HepG2 (cell line): ENCODE data around the gene CTSZ. TPM values are rescaled to one million over a fixed set of nuclear protein-coding genes. Genes with fewer than 3 reads are reported as not detected.

Experiments used
- ARID2 ChIP-seq: sonication (generic); formaldehyde crosslinking; IDR thresholded peaks from 2 replicates; pipeline ENCODE4 v1.8.1; 2022; ENCODE audit warnings: mild to moderate bottlenecking, missing genetic modification reagents, borderline replicate concordance
- CENPT ChIP-seq: sonication (generic); formaldehyde crosslinking; IDR thresholded peaks from 2 replicates; pipeline ENCODE4 v1.8.0; 2022; ENCODE audit warnings: low read depth, mild to moderate bottlenecking, moderate library complexity, missing genetic modification reagents
- DMAP1 ChIP-seq: IDR thresholded peaks from 2 replicates; pipeline ENCODE4 v1.6.1; 2016
- E2F1 ChIP-seq: sonication (generic); formaldehyde crosslinking; IDR thresholded peaks from 2 replicates; pipeline ENCODE4 v1.5.0; 2020; ENCODE audit warnings: missing genetic modification reagents
- ERF ChIP-seq: IDR thresholded peaks from 2 replicates; pipeline ENCODE4 v1.6.1; 2018; ENCODE audit warnings: missing biosample characterization, missing genetic modification reagents
- GZF1 ChIP-seq: sonication (generic); formaldehyde crosslinking; IDR thresholded peaks from 2 replicates; pipeline ENCODE4 v1.5.1; 2020; ENCODE audit warnings: mild to moderate bottlenecking, missing genetic modification reagents
- HOXD1 ChIP-seq: sonication (generic); formaldehyde crosslinking; IDR thresholded peaks from 2 replicates; pipeline ENCODE4 v1.5.0; 2020; ENCODE audit warnings: missing genetic modification reagents
- MAFF ChIP-seq: IDR thresholded peaks from 2 replicates; pipeline ENCODE4 v1.6.1; 2011; ENCODE audit warnings: low read depth, low read length, improper control_type of control experiment
- MIXL1 ChIP-seq: IDR thresholded peaks from 2 replicates; pipeline ENCODE4 v1.6.1; 2016
- NFE2L1 ChIP-seq: sonication (generic); formaldehyde crosslinking; IDR thresholded peaks from 2 replicates; pipeline ENCODE4 v1.4.0; 2020; ENCODE audit warnings: missing genetic modification reagents, mild to moderate bottlenecking, borderline replicate concordance
- PRPF4 ChIP-seq: fragments of 200-400 bp; formaldehyde crosslinking; IDR thresholded peaks from 2 replicates; pipeline ENCODE4 v1.6.1; 2016; ENCODE audit warnings: low read length, low read depth; ENCODE audit not compliant: poor library complexity, severe bottlenecking
- ZBTB39 ChIP-seq: sonication (generic); formaldehyde crosslinking; IDR thresholded peaks from 2 replicates; pipeline ENCODE4 v1.5.0; 2020; ENCODE audit warnings: missing genetic modification reagents
- ZNF382 ChIP-seq: sonication (generic); formaldehyde crosslinking; IDR thresholded peaks from 2 replicates; pipeline ENCODE4 v1.5.0; 2020; ENCODE audit warnings: missing genetic modification reagents, mild to moderate bottlenecking, borderline replicate concordance
- ZNF468 ChIP-seq: sonication (generic); formaldehyde crosslinking; IDR thresholded peaks from 2 replicates; pipeline ENCODE4 v1.8.0; 2022; ENCODE audit warnings: mild to moderate bottlenecking, moderate library complexity, missing genetic modification reagents
- ZNF569 ChIP-seq: sonication (generic); formaldehyde crosslinking; IDR thresholded peaks from 2 replicates; pipeline ENCODE4 v1.5.0; 2020; ENCODE audit warnings: mild to moderate bottlenecking, missing genetic modification reagents, moderate library complexity, borderline replicate concordance
- ZNF572 ChIP-seq: sonication (generic); formaldehyde crosslinking; IDR thresholded peaks from 2 replicates; pipeline ENCODE4 v1.5.1; 2020; ENCODE audit warnings: mild to moderate bottlenecking, missing genetic modification reagents
- ZNF609 ChIP-seq: sonication (generic); formaldehyde crosslinking; IDR thresholded peaks from 2 replicates; pipeline ENCODE4 v1.4.0; 2020; ENCODE audit warnings: mild to moderate bottlenecking, missing genetic modification reagents, borderline replicate concordance
- ZNF749 ChIP-seq: sonication (generic); formaldehyde crosslinking; IDR thresholded peaks from 2 replicates; pipeline ENCODE4 v1.8.0; 2022; ENCODE audit warnings: mild to moderate bottlenecking, missing genetic modification reagents, moderate library complexity, borderline replicate concordance
- ZSCAN30 ChIP-seq: sonication (generic); formaldehyde crosslinking; IDR thresholded peaks from 2 replicates; pipeline ENCODE4 v1.5.0; 2020; ENCODE audit warnings: mild to moderate bottlenecking, missing genetic modification reagents
- polyA plus RNA-seq, 8 experiments: library from polyadenylated mRNA; depleted of rRNA in 3 of 8; stranded (reverse) in 7 of 8; unstranded in 1 of 8; fragments of >200 nt; fragmentation: Illumina TruSeq in 4 of 8; extraction: Trizol in 4 of 8; gene quantifications; 2 replicates each; pipeline versions ENCODE4 v1.2.1 to v1.2.3, GENCODE V29; 2011 to 2016; ENCODE audit warnings: low read depth in 4 of 8, missing spikeins in 1 of 8, mixed read lengths in 1 of 8; ENCODE audit not compliant: insufficient read depth in 1 of 8
- total RNA-seq, 5 experiments: library from RNA; depleted of rRNA; stranded (reverse); fragments of >200 nt; fragmentation: Illumina TruSeq; extraction: Trizol; gene quantifications; 2 replicates each; pipeline ENCODE4 v1.2.3, GENCODE V29; 2016; ENCODE audit warnings: low read depth in 1 of 5
- TF ChIP-seq, protein P1 (sequence below): IDR thresholded peaks from 2 replicates; pipeline ENCODE4 v1.6.1; 2012; ENCODE audit warnings: low read depth, low read length, improper control_type of control experiment

Gene CTSZ
- total and polyA plus RNA-seq, 2 of the 13 experiments (the other 11 are each of a cell fraction or from before 2014, with no cell fraction given) = 0.33 TPM; not detected in 1

GRCh38 chr20:59015812-59016711 is 9.0 kb upstream of the CTSZ start (continued):
- TF ChIP-seq ZBTB39 (CRISPR knock-in tag) (peak; percentile 49; the same call in 1 of the 2 replicates), ARID2 (CRISPR knock-in tag) (no peak), ZNF382 (CRISPR knock-in tag) (no peak), MIXL1 (CRISPR knock-in tag) (peak; percentile 99), ZNF572 (peak; percentile 81; the same call in 1 of the 2 replicates), ZSCAN30 (CRISPR knock-in tag) (no peak), ZNF468 (CRISPR knock-in tag) (no peak), DMAP1 (CRISPR knock-in tag) (peak; percentile 75), NFE2L1 (CRISPR knock-in tag) (no peak), ZNF749 (CRISPR knock-in tag) (no peak), CENPT (no peak), ZNF609 (CRISPR knock-in tag) (peak; percentile 99), MAFF (no peak), GZF1 (CRISPR knock-in tag) (no peak; the same call in 1 of the 2 replicates), E2F1 (CRISPR knock-in tag) (peak; percentile 86), PRPF4 (no peak), ZNF569 (CRISPR knock-in tag) (no peak), HOXD1 (CRISPR knock-in tag) (peak; percentile 93), ERF (CRISPR knock-in tag) (peak; percentile 82)
- TF ChIP-seq, protein P1, sequence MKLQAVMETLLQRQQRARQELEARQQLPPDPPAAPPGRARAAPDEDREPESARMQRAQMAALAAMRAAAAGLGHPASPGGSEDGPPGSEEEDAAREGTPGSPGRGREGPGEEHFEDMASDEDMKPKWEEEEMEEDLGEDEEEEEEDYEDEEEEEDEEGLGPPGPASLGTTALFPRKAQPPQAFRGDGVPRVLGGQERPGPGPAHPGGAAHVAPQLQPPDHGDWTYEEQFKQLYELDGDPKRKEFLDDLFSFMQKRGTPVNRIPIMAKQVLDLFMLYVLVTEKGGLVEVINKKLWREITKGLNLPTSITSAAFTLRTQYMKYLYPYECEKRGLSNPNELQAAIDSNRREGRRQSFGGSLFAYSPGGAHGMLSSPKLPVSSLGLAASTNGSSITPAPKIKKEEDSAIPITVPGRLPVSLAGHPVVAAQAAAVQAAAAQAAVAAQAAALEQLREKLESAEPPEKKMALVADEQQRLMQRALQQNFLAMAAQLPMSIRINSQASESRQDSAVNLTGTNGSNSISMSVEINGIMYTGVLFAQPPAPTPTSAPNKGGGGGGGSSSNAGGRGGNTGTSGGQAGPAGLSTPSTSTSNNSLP = peak; percentile 56; the same call in 1 of the 2 replicates
